ENCODE data around the gene ALKBH4.
"Not testable (repeated sequence)": the region's sequence is repeated elsewhere in the genome, so short reads cannot be mapped to it uniquely, and the experiment has no call there.

DNA sequence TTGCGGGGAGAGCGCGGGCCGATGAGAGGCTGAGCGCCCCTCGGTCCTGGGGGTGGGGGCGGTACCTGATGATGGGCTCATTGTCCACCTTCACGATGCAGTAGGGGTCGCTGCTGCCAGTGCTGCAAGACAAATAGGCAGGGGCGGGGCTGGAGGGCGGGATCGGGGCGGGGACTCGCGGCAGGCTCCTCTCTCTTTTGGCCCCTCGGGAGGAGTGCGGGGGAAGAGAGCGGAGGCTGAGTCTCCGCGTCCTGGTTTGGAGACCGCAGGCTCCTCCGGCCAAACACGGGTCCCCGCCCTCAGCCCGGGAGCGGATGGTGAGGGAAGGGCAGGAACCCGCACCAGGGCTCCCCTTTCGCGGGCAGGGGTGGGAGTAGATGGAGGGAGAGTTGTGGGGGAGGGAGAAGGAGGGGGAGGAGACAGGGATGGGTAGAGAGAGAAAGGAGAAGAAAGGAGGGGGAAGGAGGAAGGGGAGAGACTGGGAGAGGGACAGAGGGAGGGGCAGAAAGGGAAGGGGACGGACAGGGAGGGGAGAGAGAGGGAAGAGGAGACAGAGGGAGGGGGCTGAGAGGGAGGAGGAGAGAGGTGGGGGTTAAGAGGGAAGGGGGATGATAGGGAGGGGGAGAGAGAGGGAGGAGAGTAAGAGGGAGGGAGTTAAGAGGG is 47.3 kb upstream of the ALKBH4 start:
- not testable (repeated sequence) for TF ChIP-seq ZFP3 (CRISPR knock-in tag; IDR thresholded peaks at IDR 0.05); ZFP30 (CRISPR knock-in tag; IDR thresholded peaks at IDR 0.05); CSDC2 (CRISPR knock-in tag; IDR thresholded peaks at IDR 0.05); GLIS3 (CRISPR knock-in tag; IDR thresholded peaks at IDR 0.05); ARNTL (CRISPR knock-in tag; IDR thresholded peaks at IDR 0.05; ENCODE audit: borderline replicate concordance, low read depth); ISL1 (CRISPR knock-in tag; IDR thresholded peaks at IDR 0.05); BACH2 (CRISPR knock-in tag; IDR thresholded peaks at IDR 0.05; ENCODE audit: borderline replicate concordance); RARB (CRISPR knock-in tag; IDR thresholded peaks at IDR 0.05); ZC3H10 (CRISPR knock-in tag; IDR thresholded peaks at IDR 0.05); PPARA (CRISPR knock-in tag; IDR thresholded peaks at IDR 0.05; ENCODE audit: borderline replicate concordance); SNAI2 (CRISPR knock-in tag; IDR thresholded peaks at IDR 0.05); OSR1 (CRISPR knock-in tag; IDR thresholded peaks at IDR 0.05)
- TF ChIP-seq, protein P1, sequence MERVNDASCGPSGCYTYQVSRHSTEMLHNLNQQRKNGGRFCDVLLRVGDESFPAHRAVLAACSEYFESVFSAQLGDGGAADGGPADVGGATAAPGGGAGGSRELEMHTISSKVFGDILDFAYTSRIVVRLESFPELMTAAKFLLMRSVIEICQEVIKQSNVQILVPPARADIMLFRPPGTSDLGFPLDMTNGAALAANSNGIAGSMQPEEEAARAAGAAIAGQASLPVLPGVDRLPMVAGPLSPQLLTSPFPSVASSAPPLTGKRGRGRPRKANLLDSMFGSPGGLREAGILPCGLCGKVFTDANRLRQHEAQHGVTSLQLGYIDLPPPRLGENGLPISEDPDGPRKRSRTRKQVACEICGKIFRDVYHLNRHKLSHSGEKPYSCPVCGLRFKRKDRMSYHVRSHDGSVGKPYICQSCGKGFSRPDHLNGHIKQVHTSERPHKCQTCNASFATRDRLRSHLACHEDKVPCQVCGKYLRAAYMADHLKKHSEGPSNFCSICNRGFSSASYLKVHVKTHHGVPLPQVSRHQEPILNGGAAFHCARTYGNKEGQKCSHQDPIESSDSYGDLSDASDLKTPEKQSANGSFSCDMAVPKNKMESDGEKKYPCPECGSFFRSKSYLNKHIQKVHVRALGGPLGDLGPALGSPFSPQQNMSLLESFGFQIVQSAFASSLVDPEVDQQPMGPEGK (CRISPR knock-in tag; IDR thresholded peaks at IDR 0.05; ENCODE audit: borderline replicate concordance) = not testable (repeated sequence)
- TF ChIP-seq, protein P2, sequence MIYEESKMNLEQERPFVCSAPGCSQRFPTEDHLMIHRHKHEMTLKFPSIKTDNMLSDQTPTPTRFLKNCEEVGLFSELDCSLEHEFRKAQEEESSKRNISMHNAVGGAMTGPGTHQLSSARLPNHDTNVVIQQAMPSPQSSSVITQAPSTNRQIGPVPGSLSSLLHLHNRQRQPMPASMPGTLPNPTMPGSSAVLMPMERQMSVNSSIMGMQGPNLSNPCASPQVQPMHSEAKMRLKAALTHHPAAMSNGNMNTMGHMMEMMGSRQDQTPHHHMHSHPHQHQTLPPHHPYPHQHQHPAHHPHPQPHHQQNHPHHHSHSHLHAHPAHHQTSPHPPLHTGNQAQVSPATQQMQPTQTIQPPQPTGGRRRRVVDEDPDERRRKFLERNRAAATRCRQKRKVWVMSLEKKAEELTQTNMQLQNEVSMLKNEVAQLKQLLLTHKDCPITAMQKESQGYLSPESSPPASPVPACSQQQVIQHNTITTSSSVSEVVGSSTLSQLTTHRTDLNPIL (CRISPR knock-in tag; IDR thresholded peaks at IDR 0.05; ENCODE audit: low read depth) = not testable (repeated sequence)

All from SK-N-SH treated with all-trans-retinoic acid at 6 μM for 48 hours (cell line).